AG10803 (cell line): ENCODE data around the gene TLE2.
A peak's percentile ranks its signal among the peaks of the same experiment; 100 is the strongest.

Experiments
- DNase-seq: peaks from one replicate; pipeline ENCODE4 v3.0.0; 2010; ENCODE audit warnings: low read depth
- H3K4me3 ChIP-seq: 2 replicates; pipeline ENCODE4 v1.5.1; 2011; ENCODE audit warnings: mild to moderate bottlenecking, low read length, control low read depth
- TF ChIP-seq, protein P1 (sequence below): conservative IDR thresholded peaks from 2 replicates; pipeline ENCODE4 v1.5.1; 2011; ENCODE audit warnings: mild to moderate bottlenecking, low read length, control low read depth, inconsistent platforms

TLE2 gene

DNA sequence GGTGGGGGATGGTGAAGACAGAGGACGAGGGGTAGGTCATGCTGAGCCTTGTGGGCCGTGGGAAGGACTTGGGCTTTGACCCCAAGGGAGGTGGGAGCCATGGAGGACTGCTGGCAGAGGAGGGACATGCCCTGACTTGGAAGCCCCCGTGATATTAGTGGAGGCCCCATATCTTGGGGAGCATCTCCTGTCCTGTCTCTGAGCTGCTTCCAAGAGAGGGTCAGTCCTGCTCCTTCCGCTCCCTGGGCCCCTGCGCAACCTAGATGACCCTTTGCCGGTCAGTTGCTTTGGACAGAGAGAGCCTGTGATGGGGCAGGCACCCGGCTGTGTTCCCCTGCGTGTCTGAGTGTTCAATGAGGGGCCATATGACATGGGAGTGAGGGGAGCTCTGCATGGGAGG, 46.5 kb downstream of the TLE2 start:
- no peak overlapping the region; the same call in 1 of the 2 replicates for H3K4me3 ChIP-seq
- TF ChIP-seq, protein P1, sequence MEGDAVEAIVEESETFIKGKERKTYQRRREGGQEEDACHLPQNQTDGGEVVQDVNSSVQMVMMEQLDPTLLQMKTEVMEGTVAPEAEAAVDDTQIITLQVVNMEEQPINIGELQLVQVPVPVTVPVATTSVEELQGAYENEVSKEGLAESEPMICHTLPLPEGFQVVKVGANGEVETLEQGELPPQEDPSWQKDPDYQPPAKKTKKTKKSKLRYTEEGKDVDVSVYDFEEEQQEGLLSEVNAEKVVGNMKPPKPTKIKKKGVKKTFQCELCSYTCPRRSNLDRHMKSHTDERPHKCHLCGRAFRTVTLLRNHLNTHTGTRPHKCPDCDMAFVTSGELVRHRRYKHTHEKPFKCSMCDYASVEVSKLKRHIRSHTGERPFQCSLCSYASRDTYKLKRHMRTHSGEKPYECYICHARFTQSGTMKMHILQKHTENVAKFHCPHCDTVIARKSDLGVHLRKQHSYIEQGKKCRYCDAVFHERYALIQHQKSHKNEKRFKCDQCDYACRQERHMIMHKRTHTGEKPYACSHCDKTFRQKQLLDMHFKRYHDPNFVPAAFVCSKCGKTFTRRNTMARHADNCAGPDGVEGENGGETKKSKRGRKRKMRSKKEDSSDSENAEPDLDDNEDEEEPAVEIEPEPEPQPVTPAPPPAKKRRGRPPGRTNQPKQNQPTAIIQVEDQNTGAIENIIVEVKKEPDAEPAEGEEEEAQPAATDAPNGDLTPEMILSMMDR: no peak
- no peak for DNase-seq

DNA sequence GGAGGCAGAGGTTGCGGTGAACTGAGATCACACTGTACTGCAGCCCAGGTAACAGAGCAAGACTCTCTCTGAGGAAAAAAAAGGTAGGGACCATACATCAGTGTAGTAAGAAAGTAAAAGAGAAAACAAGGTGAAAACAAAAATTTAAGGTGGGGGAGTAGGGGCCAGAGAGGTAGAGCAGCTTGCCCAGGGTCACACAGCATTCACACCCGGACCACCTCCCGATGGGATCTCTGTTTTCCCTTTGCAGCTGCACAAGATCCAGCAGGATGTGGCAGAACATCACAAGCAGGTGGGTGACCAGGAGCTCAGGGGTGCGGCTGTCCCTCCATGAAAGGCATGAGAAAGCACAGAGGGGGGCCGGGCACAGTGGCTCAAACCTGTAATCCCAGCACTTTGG, 47.2 kb downstream of the TLE2 start:
- TF ChIP-seq, protein P1: no peak
- H3K4me3 ChIP-seq: no peak overlapping the region

DNA sequence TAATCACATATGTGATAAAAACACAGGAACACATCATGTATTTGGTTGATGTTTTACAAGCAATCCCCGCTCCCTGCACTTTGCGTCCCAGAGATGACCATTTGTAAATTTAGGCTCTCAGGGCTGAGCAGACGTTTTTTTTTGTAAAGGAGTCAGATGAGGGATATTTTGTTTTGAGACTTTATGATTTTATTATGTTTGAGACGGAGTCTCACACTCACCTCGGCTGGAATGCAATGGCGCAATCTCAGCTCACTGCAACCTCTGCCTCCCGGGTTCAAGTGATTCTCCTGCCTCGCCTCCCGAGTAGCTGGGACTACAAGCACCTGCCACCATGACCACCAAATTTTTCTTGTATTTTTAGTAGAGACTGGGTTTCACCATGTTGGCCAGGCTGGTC, 50.3 kb downstream of the TLE2 start:
- TF ChIP-seq, protein P1: no peak
- no peak for DNase-seq
- no peak overlapping the region for H3K4me3 ChIP-seq

More for the DNA sequence above, 47.2 kb downstream of the TLE2 start:
- no peak for DNase-seq

DNA sequence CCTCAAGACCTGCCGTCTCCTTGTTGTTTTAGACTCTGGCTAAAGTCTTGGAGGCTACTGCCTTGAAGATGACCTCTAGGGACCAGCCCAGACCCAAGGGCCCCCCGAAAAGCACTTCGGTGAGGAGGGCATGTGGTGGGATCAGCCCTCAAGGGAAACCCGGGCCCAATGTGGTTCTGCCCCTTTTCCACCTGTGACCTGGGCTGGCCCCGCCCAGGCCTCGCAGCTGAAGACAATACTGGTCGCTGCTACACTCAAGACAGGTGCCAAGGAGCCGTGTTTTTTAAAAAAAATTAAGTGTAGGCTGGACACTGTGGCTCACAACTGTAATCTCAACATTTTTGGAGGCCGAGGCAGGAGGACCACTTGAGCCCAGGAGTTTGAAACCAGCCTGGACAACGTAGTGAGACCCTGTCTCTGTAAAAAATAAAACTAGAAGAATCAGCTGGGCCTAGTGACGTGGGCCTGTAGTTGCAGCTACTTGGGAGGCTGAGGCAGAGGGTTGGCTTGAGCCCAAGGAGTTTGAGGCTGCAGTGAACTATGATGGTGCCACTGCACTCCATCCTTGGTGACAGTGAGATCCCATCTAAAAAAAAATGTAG, 50.8 kb downstream of the TLE2 start:
- TF ChIP-seq, protein P1: no peak
- DNase-seq: no peak
- H3K4me3 ChIP-seq: no peak overlapping the region

DNA sequence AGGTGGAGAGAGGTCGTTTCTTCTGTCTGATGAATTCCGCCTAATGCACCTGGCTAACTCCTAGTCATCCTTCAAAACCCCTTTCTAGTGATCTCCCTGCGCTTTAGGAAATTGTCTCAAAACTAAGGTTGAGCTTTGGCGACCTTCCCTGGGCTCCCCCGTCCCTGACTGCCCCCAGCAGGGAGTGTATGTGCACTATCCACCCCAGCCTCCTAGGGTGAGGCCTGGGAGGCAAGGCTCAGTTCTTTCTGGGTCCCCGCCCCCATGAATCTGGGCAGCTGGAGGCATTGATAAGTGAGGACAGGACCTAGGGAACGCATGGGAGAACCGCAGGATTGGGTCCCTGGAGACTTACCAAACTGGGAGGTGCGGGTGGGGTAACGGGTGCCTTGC, 51.3 kb downstream of the TLE2 start:
- TF ChIP-seq, protein P1: no peak
- peak overlapping the region; percentile 17; the same call in 1 of the 2 replicates for H3K4me3 ChIP-seq
- DNase-seq: no peak

DNA sequence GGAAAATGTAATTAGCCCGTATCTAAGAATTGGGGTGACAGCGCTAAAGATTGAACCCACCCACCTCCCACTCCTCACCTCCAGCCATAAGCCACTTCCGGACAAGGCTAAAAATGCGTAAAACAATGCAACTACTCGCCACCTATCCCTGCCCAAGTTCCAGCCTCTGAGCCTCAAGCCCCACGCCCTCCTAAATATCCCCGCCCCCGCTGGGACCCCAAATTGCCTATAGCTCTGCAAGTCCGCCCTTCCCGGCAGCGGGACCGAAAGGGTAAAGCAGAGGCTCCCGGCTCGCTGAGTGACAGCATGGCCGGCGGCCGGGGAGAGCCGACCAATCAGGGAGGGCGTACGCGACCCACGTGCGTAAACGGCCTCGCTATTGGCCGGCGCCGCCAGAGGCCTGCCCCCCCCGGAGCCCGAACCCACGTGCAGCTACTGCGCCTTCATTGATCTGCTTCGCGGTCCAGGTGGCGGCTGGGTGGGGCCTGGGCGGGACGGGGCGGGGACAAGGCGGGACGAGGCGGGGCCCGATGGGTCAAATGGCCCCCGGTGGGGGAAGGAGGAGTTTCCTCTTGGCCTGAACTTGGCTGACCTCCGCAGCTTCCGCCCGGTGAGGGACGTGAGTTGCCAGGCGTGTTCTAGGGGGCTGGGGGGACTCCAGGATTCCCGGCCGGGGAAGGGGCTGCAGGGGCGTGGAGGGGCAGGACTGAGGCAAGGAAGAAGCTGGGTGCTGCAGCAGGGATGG, 51.9 kb downstream of the TLE2 start, which contains the start of gene TLE6:
TSS of gene TLE6 (plus strand) at position 564 of the 745 bp plus-strand sequence. CDS start 670 bp downstream, outside the sequence.
- peak; percentile 88 for DNase-seq
- TF ChIP-seq, protein P1: no peak
- peak within 1 kb of the TSS; percentile 68 for H3K4me3 ChIP-seq

DNA sequence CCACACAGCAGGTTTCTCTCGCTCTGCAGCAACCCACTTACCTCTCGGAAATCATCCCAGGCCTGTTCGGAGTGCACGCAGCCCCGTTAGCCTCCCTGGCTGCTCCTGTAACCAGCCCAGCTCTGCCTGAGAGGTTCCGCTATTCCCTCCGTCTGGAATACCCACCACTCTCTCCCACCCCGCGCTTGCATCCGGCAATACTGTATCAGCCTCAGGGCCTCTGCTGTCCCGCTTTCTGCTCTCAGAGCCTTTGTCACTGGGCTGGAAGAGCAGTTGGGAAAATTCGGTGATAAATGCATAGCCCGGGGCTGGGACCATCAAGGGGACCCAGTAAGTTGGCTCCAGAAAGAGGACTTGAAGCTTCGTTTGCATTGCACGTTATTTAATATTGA, 52.5 kb downstream of the TLE2 start:
- H3K4me3 ChIP-seq: peak overlapping the region; percentile 68
- no peak for DNase-seq
- TF ChIP-seq, protein P1: no peak
